NT2/D1 (cell line): ENCODE data around the gene STK31.

Experiments used
- SUZ12 ChIP-seq: IDR thresholded peaks from 2 replicates; pipeline ENCODE4 v1.6.1; 2011; ENCODE audit not compliant: insufficient read length, insufficient read depth; ENCODE audit errors: extremely low read depth
- YY1 ChIP-seq: IDR thresholded peaks from 2 replicates; pipeline ENCODE4 v1.6.1; 2011; ENCODE audit not compliant: insufficient read length, insufficient read depth
- ZNF274 ChIP-seq: IDR thresholded peaks from 2 replicates; pipeline ENCODE4 v1.6.1; 2011; ENCODE audit warnings: mild to moderate bottlenecking, low read depth, low read length

GRCh38 chr7:23751852-23752251 lies 41.8 kb downstream of the STK31 start:
- TF ChIP-seq YY1, result no peak
- TF ChIP-seq ZNF274, result no peak
- no peak for TF ChIP-seq SUZ12
